PC-9 (cell line): ENCODE data around the gene FN3K. TPM values are rescaled to one million over a fixed set of nuclear protein-coding genes. Genes with fewer than 3 reads are reported as not detected.

Experiments used
- BruUV-seq: library from RNA; stranded (reverse); fragments of 400-500 nt; replicated peaks from 2 replicates; lab custom pipeline; 2021; lab: Mats Ljungman, UMichigan
- CTCF ChIA-PET: fragments of 300-600 bp; sonication (Branson Sonifier 250); formaldehyde crosslinking; loops from one replicate; lab custom pipeline; 2022; ENCODE audit warnings: antibody characterized with exemption; lab: Charles Lee
- POLR2A ChIA-PET: fragments of 300-600 bp; sonication (Branson Sonifier 250); formaldehyde crosslinking; loops from one replicate; lab custom pipeline; 2022; ENCODE audit warnings: antibody characterized with exemption; ENCODE audit not compliant: unreplicated experiment; lab: Charles Lee
- DNase-seq, 2 experiments: peaks; one replicate each; pipeline versions ENCODE4 v3.0.0 to v3.0.0-alpha.2; 2015 to 2022; ENCODE audit warnings: mixed read lengths in 1 of 2
- H2AFZ ChIP-seq: fragments of 200-600 bp; sonication (generic); 2 replicates; pipeline ENCODE4 v1.8.1; 2017; ENCODE audit warnings: antibody characterized with exemption
- H3F3A ChIP-seq: fragments of 200-600 bp; sonication (generic); 2 replicates; pipeline ENCODE4 v1.8.1; 2017; ENCODE audit warnings: antibody characterized with exemption, mild to moderate bottlenecking, low read depth; ENCODE audit not compliant: insufficient read depth
- H3K27ac ChIP-seq: fragments of 200-600 bp; sonication (generic); 2 replicates; pipeline ENCODE4 v1.6.1; 2016; ENCODE audit warnings: mixed run types
- H3K27me3 ChIP-seq: fragments of 200-600 bp; sonication (generic); 2 replicates; pipeline ENCODE4 v1.6.1; 2016; ENCODE audit warnings: low read depth, mixed run types; ENCODE audit not compliant: insufficient read depth
- H3K36me3 ChIP-seq: fragments of 200-600 bp; sonication (generic); 2 replicates; pipeline ENCODE4 v1.6.1; 2016; ENCODE audit warnings: low read depth, mixed run types
- H3K4me1 ChIP-seq: fragments of 200-600 bp; sonication (generic); replicated peaks from 2 replicates; pipeline ENCODE4 v1.6.1; 2016; ENCODE audit warnings: mixed run types; ENCODE audit not compliant: insufficient read depth
- H3K4me2 ChIP-seq: fragments of 200-600 bp; sonication (generic); 2 replicates; pipeline ENCODE4 v1.6.1; 2017; ENCODE audit warnings: mixed run types
- H3K4me3 ChIP-seq: fragments of 200-600 bp; sonication (generic); 2 replicates; pipeline ENCODE4 v1.6.1; 2016; ENCODE audit warnings: mixed run types
- H3K79me2 ChIP-seq: fragments of 200-600 bp; sonication (generic); 2 replicates; pipeline ENCODE4 v1.6.1; 2017; ENCODE audit warnings: low read depth, mixed run types
- H3K9me2 ChIP-seq: fragments of 200-600 bp; sonication (generic); 2 replicates; pipeline ENCODE4 v1.8.1; 2017; ENCODE audit warnings: mild to moderate bottlenecking; ENCODE audit not compliant: insufficient read depth
- H3K9me3 ChIP-seq: fragments of 200-600 bp; sonication (generic); 2 replicates; pipeline ENCODE4 v1.8.1; 2016; ENCODE audit warnings: low read depth; ENCODE audit not compliant: insufficient read depth
- H4K20me1 ChIP-seq: fragments of 200-600 bp; sonication (generic); 2 replicates; pipeline ENCODE4 v1.8.1; 2017; ENCODE audit not compliant: insufficient read depth
- EZH2 ChIP-seq: fragments of 200-600 bp; sonication (generic); IDR thresholded peaks from 2 replicates; pipeline ENCODE4 v1.8.0; 2017; ENCODE audit warnings: antibody characterized with exemption, low read depth
- intact Hi-C: fragments of 100-400 bp; cut with micrococcal nuclease; formaldehyde crosslinking; loops from one replicate; pipeline ENCODE4 v1.10.0; 2022; ENCODE audit not compliant: unreplicated experiment
- total RNA-seq: library from RNA; stranded (reverse); gene quantifications from 2 replicates; pipeline ENCODE4 v1.2.3, GENCODE V29; 2021
- TF ChIP-seq, protein P1 (sequence below): fragments of 200-600 bp; sonication (generic); conservative IDR thresholded peaks from 2 replicates; pipeline ENCODE4 v1.6.1; 2017; ENCODE audit warnings: mixed run types, antibody characterized with exemption, mild to moderate bottlenecking, moderate library complexity

The FN3K gene
- total RNA-seq, 1 experiment from 2014 or later, result 14.0 TPM

DNA sequence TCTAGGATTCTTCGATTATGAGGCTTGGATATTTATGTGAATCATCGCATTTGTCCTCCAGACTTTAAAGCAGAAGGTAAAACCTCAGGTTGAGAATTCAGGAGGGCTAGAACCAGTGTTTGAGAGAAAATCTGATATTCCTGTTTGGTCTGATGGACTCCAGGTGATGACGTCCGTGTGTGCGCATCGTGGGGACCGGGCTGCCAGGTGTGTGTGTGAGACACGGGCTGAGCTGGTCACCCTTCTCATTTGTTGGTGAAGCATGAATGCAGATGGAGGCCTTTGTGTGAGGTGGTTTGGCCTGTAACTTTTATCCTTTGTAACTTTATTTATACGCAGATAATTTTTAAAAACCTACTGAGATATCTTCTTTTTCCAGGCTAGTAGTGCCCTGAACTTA is 61.6 kb downstream of the FN3K start:
- ChIA-PET POLR2A (no interaction called here), CTCF (no interaction called here)
- Histone ChIP-seq H3K79me2 (no peaks in the 10 kb centered on the region), H3K36me3 (no peaks in the 10 kb centered on the region), H3K9me3 (no peaks in the 10 kb centered on the region), H3K27ac (no peak overlapping the region), H3K27me3 (no peaks in the 10 kb centered on the region), H4K20me1 (no peaks in the 10 kb centered on the region), H3K4me1 (no peaks in the 10 kb centered on the region), H3F3A (no peaks in the 10 kb centered on the region), H3K9me2 (no peaks in the 10 kb centered on the region), H3K4me2 (no peak overlapping the region), H2AFZ (no peak overlapping the region), H3K4me3 (no peak overlapping the region)
- TF ChIP-seq, protein P1, sequence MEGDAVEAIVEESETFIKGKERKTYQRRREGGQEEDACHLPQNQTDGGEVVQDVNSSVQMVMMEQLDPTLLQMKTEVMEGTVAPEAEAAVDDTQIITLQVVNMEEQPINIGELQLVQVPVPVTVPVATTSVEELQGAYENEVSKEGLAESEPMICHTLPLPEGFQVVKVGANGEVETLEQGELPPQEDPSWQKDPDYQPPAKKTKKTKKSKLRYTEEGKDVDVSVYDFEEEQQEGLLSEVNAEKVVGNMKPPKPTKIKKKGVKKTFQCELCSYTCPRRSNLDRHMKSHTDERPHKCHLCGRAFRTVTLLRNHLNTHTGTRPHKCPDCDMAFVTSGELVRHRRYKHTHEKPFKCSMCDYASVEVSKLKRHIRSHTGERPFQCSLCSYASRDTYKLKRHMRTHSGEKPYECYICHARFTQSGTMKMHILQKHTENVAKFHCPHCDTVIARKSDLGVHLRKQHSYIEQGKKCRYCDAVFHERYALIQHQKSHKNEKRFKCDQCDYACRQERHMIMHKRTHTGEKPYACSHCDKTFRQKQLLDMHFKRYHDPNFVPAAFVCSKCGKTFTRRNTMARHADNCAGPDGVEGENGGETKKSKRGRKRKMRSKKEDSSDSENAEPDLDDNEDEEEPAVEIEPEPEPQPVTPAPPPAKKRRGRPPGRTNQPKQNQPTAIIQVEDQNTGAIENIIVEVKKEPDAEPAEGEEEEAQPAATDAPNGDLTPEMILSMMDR, result no peak
- no peak for TF ChIP-seq EZH2
- DNase-seq, result no peak
- intact Hi-C loops, result no loop called here
- no TSS peak for BruUV-seq

DNA sequence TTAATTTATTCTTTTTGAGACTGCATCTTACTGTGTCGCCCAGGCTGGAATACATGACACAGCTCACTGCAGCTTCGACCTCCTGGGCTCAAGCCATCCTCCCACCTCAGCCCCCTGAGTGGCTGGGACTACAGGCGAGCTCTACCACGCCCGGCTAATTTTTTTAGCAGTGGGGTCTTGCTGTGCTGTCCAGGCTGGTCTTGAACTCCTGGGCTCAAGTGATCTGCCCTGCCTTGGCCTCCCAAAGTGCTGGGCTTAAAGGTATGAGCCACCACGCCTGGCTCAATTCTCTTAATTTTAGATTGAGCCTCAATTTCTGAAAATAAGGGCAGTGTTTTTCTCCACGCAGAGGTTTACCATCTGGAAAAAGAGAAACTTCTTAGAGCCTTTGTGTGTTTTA is 63.3 kb downstream of the FN3K start:
- no peak overlapping the region for H3K4me3 ChIP-seq
- H3F3A ChIP-seq, result no peaks in the 10 kb centered on the region
- no TSS peak for BruUV-seq
- no peak overlapping the region for H2AFZ ChIP-seq
- POLR2A ChIA-PET, result no interaction called here
- H3K27me3 ChIP-seq, result no peaks in the 10 kb centered on the region
- H3K4me1 ChIP-seq, result no peaks in the 10 kb centered on the region
- no peaks in the 10 kb centered on the region for H3K9me3 ChIP-seq
- no peaks in the 10 kb centered on the region for H3K79me2 ChIP-seq
- no peak overlapping the region for H3K4me2 ChIP-seq
- intact Hi-C loops, result no loop called here
- H3K27ac ChIP-seq, result no peak overlapping the region
- DNase-seq, result no peak
- no peaks in the 10 kb centered on the region for H3K9me2 ChIP-seq
- H3K36me3 ChIP-seq, result no peaks in the 10 kb centered on the region
- TF ChIP-seq EZH2, result no peak
- TF ChIP-seq, protein P1, result no peak
- no peaks in the 10 kb centered on the region for H4K20me1 ChIP-seq
- CTCF ChIA-PET, result no interaction called here

DNA sequence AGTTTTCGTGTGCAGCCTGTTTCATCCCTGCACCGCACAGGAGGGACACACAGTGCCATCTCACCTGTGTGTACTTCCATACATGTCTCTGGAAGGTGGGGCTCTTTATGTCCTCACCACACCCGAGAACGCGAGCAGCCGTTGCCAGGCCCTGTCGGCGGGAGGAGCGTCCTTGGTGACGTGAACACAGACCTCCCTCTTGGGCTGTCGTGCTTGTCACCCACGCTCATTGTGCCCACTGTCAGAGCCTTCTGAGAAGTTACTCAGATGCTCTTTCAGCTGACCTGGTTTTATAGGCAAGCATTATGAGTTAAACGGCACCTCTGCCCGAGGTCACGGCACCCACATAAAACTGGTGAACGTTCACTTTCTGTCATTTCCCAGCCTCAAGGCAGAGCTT is 64.2 kb downstream of the FN3K start:
- Histone ChIP-seq H3K9me2 (no peaks in the 10 kb centered on the region), H3K79me2 (no peaks in the 10 kb centered on the region), H3K4me3 (no peak overlapping the region), H3K4me2 (no peak overlapping the region), H3K4me1 (no peaks in the 10 kb centered on the region), H3K27me3 (no peaks in the 10 kb centered on the region), H3K27ac (no peak overlapping the region), H2AFZ (no peak overlapping the region), H3K36me3 (no peaks in the 10 kb centered on the region), H3K9me3 (no peaks in the 10 kb centered on the region), H4K20me1 (no peaks in the 10 kb centered on the region), H3F3A (no peaks in the 10 kb centered on the region)
- DNase-seq, result no peak
- TF ChIP-seq, protein P1, result no peak
- TF ChIP-seq EZH2, result no peak
- intact Hi-C loops, result no loop called here
- ChIA-PET POLR2A (no interaction called here), CTCF (no interaction called here)
- no TSS peak for BruUV-seq

Other genes with a start within 250 kb of the FN3K start
- gene FOXK2, start 215.9 kb upstream of the FN3K start, total RNA-seq, result 70.5 and 78.9 TPM in 2 replicates
- gene WDR45B, start 87.2 kb upstream of the FN3K start, total RNA-seq, result 65.1 and 84.9 TPM in 2 replicates
- 7.9 and 11.0 TPM in 2 replicates for gene RAB40B, start 36.9 kb upstream of the FN3K start, total RNA-seq
- gene FN3KRP, start 18.9 kb upstream of the FN3K start, total RNA-seq, result 28.8 and 34.1 TPM in 2 replicates
- 111 and 115 TPM in 2 replicates for gene TBCD, start 16.4 kb downstream of the FN3K start, total RNA-seq
- 0.35 and 0.44 TPM in 2 replicates for gene ZNF750, start 104.4 kb downstream of the FN3K start, total RNA-seq